GM12892 (cell line): ENCODE results near the gene KRT20.

Experiments
- POLR2AphosphoS5 ChIP-seq: IDR thresholded peaks from 2 replicates; pipeline ENCODE4 v1.6.1; 2011; ENCODE audit warnings: low read depth, low read length, control low read depth
- TAF1 ChIP-seq: IDR thresholded peaks from 2 replicates; pipeline ENCODE4 v1.6.1; 2011; ENCODE audit warnings: low read depth, mild to moderate bottlenecking, control low read depth, low read length, borderline replicate concordance

DNA sequence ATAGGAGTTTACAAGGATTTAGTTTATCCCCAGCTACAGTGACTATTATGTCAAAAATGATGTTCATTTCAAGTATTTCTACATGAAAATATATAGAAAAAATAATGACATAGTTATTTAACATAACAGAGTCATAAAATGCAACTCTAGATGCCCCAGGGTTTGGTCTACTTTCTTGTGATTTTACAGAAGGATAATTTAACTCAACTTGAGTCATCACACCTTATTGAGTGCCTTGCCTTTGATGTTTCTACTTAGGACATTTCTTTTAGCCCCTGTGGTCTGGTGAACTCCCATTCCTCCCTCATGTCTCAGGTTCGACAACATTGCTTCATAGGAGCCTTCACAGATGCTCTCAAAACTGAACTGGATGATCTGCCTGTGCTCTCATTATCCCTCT, 2.0 kb downstream of the KRT20 start:
- TF ChIP-seq POLR2AphosphoS5 (no peak), TAF1 (no peak)
